ENCODE measurements around the gene ZNF394. TPM values are rescaled to one million over a fixed set of nuclear protein-coding genes. Genes with fewer than 3 reads are reported as not detected.

Gene ZNF394
- total RNA-seq, 2 experiments from 2014 or later = 26.8 to 35.3 TPM

- Histone ChIP-seq H2AFZ (ENCODE audit: low read length) (no peak overlapping the region), H3K27ac (ENCODE audit: low read depth, low read length, poor library complexity, severe bottlenecking) (no peak overlapping the region), H3K79me2 (ENCODE audit: insufficient read depth, low read depth, low read length) (no peaks in the 10 kb centered on the region), H4K20me1 (ENCODE audit: insufficient read depth, low read length) (no peaks in the 10 kb centered on the region), H3K4me2 (ENCODE audit: low read length) (no peak overlapping the region), H3K36me3 (ENCODE audit: insufficient read depth, low read length) (peaks cover 4% of the 10 kb centered on the region; the same call in 1 of the 2 replicates), H3K4me3 (ENCODE audit: low read depth, low read length, poor library complexity, severe bottlenecking) (no peak overlapping the region), H3K9me3 (ENCODE audit: low read length) (no peaks in the 10 kb centered on the region), H3K9me2 (ENCODE audit: insufficient read depth, low read length) (no peaks in the 10 kb centered on the region), H3K4me1 (ENCODE audit: insufficient read depth, low read length, poor library complexity, severe bottlenecking) (no peaks in the 10 kb centered on the region)
- TF ChIP-seq EZH2phosphoT487 (IDR thresholded peaks at IDR 0.05; ENCODE audit: borderline replicate concordance, low read depth, low read length) (no peak), CTCF (conservative IDR thresholded peaks at IDR 0.05; ENCODE audit: low read length) (no peak)
- no peak for DNase-seq (ENCODE audit: low spot score)
- ChIA-PET POLR2A (interaction anchor here (0.7 kb wide), 2 partner anchors 22 to 46 kb away, joined by 5 to 6 read pairs; no protein-coding TSS in a partner anchor), CTCF (ENCODE audit: unreplicated experiment) (no interaction called here)
- intact Hi-C loops (cut with micrococcal nuclease; ENCODE audit: unreplicated experiment) = no loop called here
- no TSS peak for BruUV-seq (replicated peaks)
Measured at GRCh38 chr7:99543916-99544315, 43.8 kb upstream of the ZNF394 start.

- no peaks in the 10 kb centered on the region for H3K4me1 ChIP-seq (ENCODE audit: insufficient read depth, low read length, poor library complexity, severe bottlenecking)
- peaks cover 4% of the 10 kb centered on the region; the same call in 1 of the 2 replicates for H3K36me3 ChIP-seq (ENCODE audit: insufficient read depth, low read length)
- no peak for DNase-seq (ENCODE audit: low spot score)
- TF ChIP-seq CTCF (conservative IDR thresholded peaks at IDR 0.05; ENCODE audit: low read length) (no peak), EZH2phosphoT487 (IDR thresholded peaks at IDR 0.05; ENCODE audit: borderline replicate concordance, low read depth, low read length) (no peak)
- intact Hi-C loops (cut with micrococcal nuclease; ENCODE audit: unreplicated experiment) = no loop called here
- H3K9me3 ChIP-seq (ENCODE audit: low read length) = no peaks in the 10 kb centered on the region
- POLR2A ChIA-PET = no interaction called here
- H3K9me2 ChIP-seq (ENCODE audit: insufficient read depth, low read length) = no peaks in the 10 kb centered on the region
- no TSS peak for BruUV-seq (replicated peaks)
- H3K4me2 ChIP-seq (ENCODE audit: low read length) = no peak overlapping the region
- H3K27ac ChIP-seq (ENCODE audit: low read depth, low read length, poor library complexity, severe bottlenecking) = no peak overlapping the region
- H3K4me3 ChIP-seq (ENCODE audit: low read depth, low read length, poor library complexity, severe bottlenecking) = no peak overlapping the region
- no peak overlapping the region for H2AFZ ChIP-seq (ENCODE audit: low read length)
- no peaks in the 10 kb centered on the region for H3K79me2 ChIP-seq (ENCODE audit: insufficient read depth, low read depth, low read length)
- CTCF ChIA-PET (ENCODE audit: unreplicated experiment) = no interaction called here
- no peaks in the 10 kb centered on the region for H4K20me1 ChIP-seq (ENCODE audit: insufficient read depth, low read length)
Measured at GRCh38 chr7:99543081-99543671, 43.1 kb upstream of the ZNF394 start.

DNA sequence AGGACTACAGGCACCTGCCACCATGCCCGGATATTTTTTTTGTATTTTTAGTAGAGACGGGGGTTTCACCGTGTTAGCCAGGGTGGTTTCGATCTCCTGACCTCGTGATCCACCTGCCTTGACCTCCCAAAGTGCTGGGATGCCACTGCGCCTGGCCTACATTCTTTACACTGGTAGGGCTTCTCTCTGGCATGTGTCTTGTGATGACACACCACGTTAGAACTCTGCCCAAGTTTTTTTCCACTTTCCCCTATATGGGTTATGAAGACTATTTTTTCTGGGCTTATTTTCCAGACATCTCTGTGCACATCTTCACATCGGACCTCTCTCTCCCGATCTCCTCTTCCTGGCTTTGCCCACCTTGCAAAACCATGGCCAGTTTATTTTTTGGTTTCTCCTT lies 41.1 kb upstream of the ZNF394 start:
- H3K9me3 ChIP-seq (ENCODE audit: low read length) = no peaks in the 10 kb centered on the region
- no peaks in the 10 kb centered on the region for H3K9me2 ChIP-seq (ENCODE audit: insufficient read depth, low read length)
- no peaks in the 10 kb centered on the region for H3K36me3 ChIP-seq (ENCODE audit: insufficient read depth, low read length)
- no peak for DNase-seq (ENCODE audit: low spot score)
- CTCF ChIA-PET (ENCODE audit: unreplicated experiment) = no interaction called here
- no peaks in the 10 kb centered on the region for H4K20me1 ChIP-seq (ENCODE audit: insufficient read depth, low read length)
- TF ChIP-seq CTCF (conservative IDR thresholded peaks at IDR 0.05; ENCODE audit: low read length) = no peak
- TF ChIP-seq EZH2phosphoT487 (IDR thresholded peaks at IDR 0.05; ENCODE audit: borderline replicate concordance, low read depth, low read length) = no peak
- no TSS peak for BruUV-seq (replicated peaks)
- no peak overlapping the region for H3K4me2 ChIP-seq (ENCODE audit: low read length)
- no peak overlapping the region for H3K4me3 ChIP-seq (ENCODE audit: low read depth, low read length, poor library complexity, severe bottlenecking)
- H3K27ac ChIP-seq (ENCODE audit: low read depth, low read length, poor library complexity, severe bottlenecking) = no peak overlapping the region
- no peak overlapping the region for H2AFZ ChIP-seq (ENCODE audit: low read length)
- POLR2A ChIA-PET = interaction anchor here (1.5 kb wide), 1 partner anchor 18 kb away, joined by 3 read pairs; no protein-coding TSS in a partner anchor
- no peaks in the 10 kb centered on the region for H3K4me1 ChIP-seq (ENCODE audit: insufficient read depth, low read length, poor library complexity, severe bottlenecking)
- H3K79me2 ChIP-seq (ENCODE audit: insufficient read depth, low read depth, low read length) = no peaks in the 10 kb centered on the region
- intact Hi-C loops (cut with micrococcal nuclease; ENCODE audit: unreplicated experiment) = no loop called here

All from OCI-LY7 (cell line).